DND-41 (cell line): ENCODE measurements around the gene ATXN1L.
A peak's percentile ranks its signal among the peaks of the same experiment; 100 is the strongest.

ENCODE experiments used
- ATAC-seq: fragments of 200-7000 bp; cut with Tn5 transposase; 3 replicates; pipeline ENCODE4 v1.9.1; 2021; ENCODE audit warnings: low read depth; ENCODE audit not compliant: insufficient read depth
- DNase-seq: peaks from one replicate; pipeline ENCODE4 v3.0.0-alpha.2; 2020
- H2AFZ ChIP-seq: 2 replicates; pipeline ENCODE4 v1.6.0; 2012; ENCODE audit warnings: low read depth, low read length
- H3K27ac ChIP-seq: 2 replicates; pipeline ENCODE4 v1.5.1; 2012; ENCODE audit warnings: low read length, inconsistent platforms
- H3K27me3 ChIP-seq: fragments of 200-600 bp; sonication (generic); 2 replicates; pipeline ENCODE4 v1.6.0; 2012; ENCODE audit warnings: low read length, mild to moderate bottlenecking, inconsistent platforms; ENCODE audit not compliant: insufficient read depth, poor library complexity
- H3K36me3 ChIP-seq: 2 replicates; pipeline ENCODE4 v1.5.1; 2012; ENCODE audit warnings: low read length, inconsistent platforms; ENCODE audit not compliant: insufficient read depth
- H3K4me1 ChIP-seq: 2 replicates; pipeline ENCODE4 v1.5.1; 2012; ENCODE audit warnings: mild to moderate bottlenecking, low read length; ENCODE audit not compliant: insufficient read depth
- H3K4me2 ChIP-seq: 2 replicates; pipeline ENCODE4 v1.6.0; 2012; ENCODE audit warnings: mild to moderate bottlenecking, moderate library complexity, low read length, inconsistent platforms; ENCODE audit not compliant: insufficient read depth
- H3K4me3 ChIP-seq, 2 experiments: fragments of 200-600 bp in 1 of 2; shearing (Covaris generic) in 1 of 2; 2 replicates each; pipeline ENCODE4 v1.5.1; 2012 to 2016; ENCODE audit warnings: inconsistent platforms in 2 of 2, low read length in 2 of 2, mild to moderate bottlenecking in 2 of 2, low read depth in 1 of 2, moderate library complexity in 1 of 2
- H3K79me2 ChIP-seq: 2 replicates; pipeline ENCODE4 v1.6.0; 2012; ENCODE audit warnings: low read length, inconsistent platforms; ENCODE audit not compliant: insufficient read depth
- H3K9ac ChIP-seq: 2 replicates; pipeline ENCODE4 v1.6.0; 2012; ENCODE audit warnings: low read depth, mild to moderate bottlenecking, inconsistent platforms, low read length, moderate library complexity
- H3K9me3 ChIP-seq: 2 replicates; pipeline ENCODE4 v1.5.1; 2012; ENCODE audit warnings: low read length, moderate library complexity, mild to moderate bottlenecking, inconsistent platforms; ENCODE audit not compliant: insufficient read depth, severe bottlenecking
- H4K20me1 ChIP-seq: 2 replicates; pipeline ENCODE4 v1.6.0; 2012; ENCODE audit warnings: low read length; ENCODE audit not compliant: insufficient read depth
- CTCF ChIP-seq: IDR thresholded peaks from 2 replicates; pipeline ENCODE4 v1.5.1; 2012; ENCODE audit warnings: borderline replicate concordance, low read length, moderate library complexity, mild to moderate bottlenecking; ENCODE audit not compliant: poor library complexity, severe bottlenecking; ENCODE audit errors: extremely low read depth
- EZH2 ChIP-seq: IDR thresholded peaks from 3 replicates; pipeline ENCODE4 v1.6.1; 2012; ENCODE audit warnings: borderline replicate concordance, low read depth, mild to moderate bottlenecking, moderate library complexity, low read length, inconsistent platforms; ENCODE audit not compliant: severe bottlenecking

The ATXN1L gene

GRCh38 chr16:71837150-71837549 is 8.6 kb upstream of the ATXN1L start:
- H3K79me2 ChIP-seq: no peaks in the 10 kb centered on the region
- no peaks in the 10 kb centered on the region for H4K20me1 ChIP-seq
- no peaks in the 10 kb centered on the region for H3K36me3 ChIP-seq
- no peaks in the 10 kb centered on the region for H3K9me3 ChIP-seq
- H3K9ac ChIP-seq: no peak overlapping the region
- no peak for DNase-seq
- no peak overlapping the region for H3K27ac ChIP-seq
- no peaks in the 10 kb centered on the region for H3K27me3 ChIP-seq
- H3K4me3 ChIP-seq: no peak overlapping the region
- H2AFZ ChIP-seq: no peak overlapping the region
- no peak overlapping the region for H3K4me2 ChIP-seq
- ATAC-seq: no peak
- no peaks in the 10 kb centered on the region for H3K4me1 ChIP-seq
- TF ChIP-seq EZH2: no peak
- TF ChIP-seq CTCF: no peak

GRCh38 chr16:71840052-71840451 is 5.7 kb upstream of the ATXN1L start:
- Histone ChIP-seq H3K4me1 (peaks cover 2% of the 10 kb centered on the region), H2AFZ (no peak overlapping the region), H3K27ac (no peak overlapping the region), H3K9me3 (no peaks in the 10 kb centered on the region), H3K36me3 (no peaks in the 10 kb centered on the region), H3K4me3 (no peak overlapping the region), H3K9ac (no peak overlapping the region), H3K79me2 (no peaks in the 10 kb centered on the region), H3K4me2 (no peak overlapping the region), H4K20me1 (no peaks in the 10 kb centered on the region), H3K27me3 (no peaks in the 10 kb centered on the region)
- DNase-seq: no peak
- ATAC-seq: no peak
- TF ChIP-seq CTCF (no peak), EZH2 (no peak)

GRCh38 chr16:71843572-71843971 is 2.2 kb upstream of the ATXN1L start:
- no peak for TF ChIP-seq CTCF
- TF ChIP-seq EZH2: no peak
- no peak overlapping the region for H3K4me2 ChIP-seq
- H4K20me1 ChIP-seq: peaks cover 20% of the 10 kb centered on the region; the same call in 1 of the 2 replicates
- no peak overlapping the region for H3K9ac ChIP-seq
- no peak overlapping the region for H2AFZ ChIP-seq
- H3K9me3 ChIP-seq: no peaks in the 10 kb centered on the region
- DNase-seq (no peak), ATAC-seq (no peak)
- peaks cover 24% of the 10 kb centered on the region for H3K4me1 ChIP-seq
- peaks cover 27% of the 10 kb centered on the region for H3K79me2 ChIP-seq
- no peak overlapping the region for H3K27ac ChIP-seq
- H3K4me3 ChIP-seq: no peak overlapping the region
- H3K27me3 ChIP-seq: no peaks in the 10 kb centered on the region
- peaks cover 12% of the 10 kb centered on the region for H3K36me3 ChIP-seq

GRCh38 chr16:71846431-71846830 is 655 bp downstream of the ATXN1L start:
- peaks cover 40% of the 10 kb centered on the region for H3K36me3 ChIP-seq
- peak overlapping the region; percentile 57 to 80 for H3K4me3 ChIP-seq
- TF ChIP-seq CTCF (no peak), EZH2 (no peak)
- H2AFZ ChIP-seq: peak overlapping the region; percentile 80
- DNase-seq: peak; percentile 28
- H3K9ac ChIP-seq: peak overlapping the region; percentile 87
- H3K27ac ChIP-seq: peak overlapping the region; percentile 70
- no peaks in the 10 kb centered on the region for H3K27me3 ChIP-seq
- H3K79me2 ChIP-seq: peaks cover 29% of the 10 kb centered on the region
- 0 out of 3 replicates have a peak, but pooled peaks have one; percentile 13 for ATAC-seq
- H3K9me3 ChIP-seq: no peaks in the 10 kb centered on the region
- H3K4me2 ChIP-seq: peak overlapping the region; percentile 90
- peaks cover 27% of the 10 kb centered on the region for H3K4me1 ChIP-seq
- peaks cover 28% of the 10 kb centered on the region; the same call in 1 of the 2 replicates for H4K20me1 ChIP-seq
